ENCODE measurements around the gene ZIC4.
A peak's percentile ranks its signal among the peaks of the same experiment; 100 is the strongest.

ZIC4 gene

GRCh38 chr3:147387291-147387884 is 19.0 kb downstream of the ZIC4 start:
- no peak overlapping the region for H3K27ac ChIP-seq (ENCODE audit: low read depth, low read length)
- H3K27me3 ChIP-seq (ENCODE audit: control insufficient read depth, insufficient read depth, low read length): peaks cover 100% of the 10 kb centered on the region
- peaks cover 71% of the 10 kb centered on the region for H3K4me1 ChIP-seq (ENCODE audit: control insufficient read depth, insufficient read depth, low read length)
- no peaks in the 10 kb centered on the region for H3K9me3 ChIP-seq (ENCODE audit: control insufficient read depth, insufficient read depth, low read length)
- H3K36me3 ChIP-seq (ENCODE audit: control insufficient read depth, insufficient read depth, low read length): no peaks in the 10 kb centered on the region
- no peak overlapping the region for H3K4me3 ChIP-seq (ENCODE audit: low read depth, low read length)
- H3K9ac ChIP-seq (ENCODE audit: low read depth, low read length): no peak overlapping the region

DNA sequence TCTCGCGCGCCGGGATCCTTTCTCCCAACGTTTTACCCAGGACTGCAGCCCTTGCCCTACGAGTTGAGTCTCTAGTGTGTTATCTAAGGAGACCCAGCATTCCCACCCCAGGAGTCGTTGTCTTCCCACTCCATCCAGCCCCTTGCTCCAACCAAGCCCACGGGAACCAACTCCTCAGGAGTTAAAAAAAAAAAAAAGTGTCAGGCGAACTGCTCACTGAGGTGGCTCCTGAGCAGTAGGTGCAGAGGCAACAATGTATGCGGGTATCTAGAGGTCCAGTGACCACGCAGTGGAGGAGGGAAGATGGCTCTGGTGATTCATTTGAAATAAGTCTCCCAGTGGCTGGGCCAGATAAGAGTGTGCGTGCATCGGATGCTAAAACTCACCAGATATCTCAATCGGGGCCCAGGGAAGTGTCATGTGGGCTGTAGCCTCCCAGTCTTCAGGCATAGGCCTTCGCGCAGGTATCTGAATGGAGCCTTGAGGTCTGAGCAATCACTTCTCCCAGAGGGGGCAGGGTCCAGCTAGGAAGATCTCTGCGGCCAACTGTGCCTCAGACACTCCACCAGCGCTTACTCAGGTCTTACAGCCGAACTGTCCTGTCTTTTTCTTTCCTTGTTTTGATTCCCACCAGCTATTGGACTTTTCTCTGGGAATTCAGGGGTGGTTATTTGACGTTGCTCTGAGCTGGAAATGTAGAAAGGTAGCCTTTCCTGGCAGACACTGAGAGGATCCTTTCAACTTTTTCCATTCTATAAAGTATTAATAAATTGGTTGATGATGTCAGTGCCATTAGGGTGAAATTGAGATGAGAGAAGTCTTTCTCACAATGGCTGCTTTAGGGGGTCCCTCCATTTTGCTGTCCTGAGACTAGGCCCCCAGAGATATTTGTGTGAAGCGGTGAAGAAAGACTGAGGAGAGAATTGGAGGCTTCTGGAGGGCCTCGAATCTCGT is 21.0 kb downstream of the ZIC4 start:
- peaks cover 100% of the 10 kb centered on the region for H3K27me3 ChIP-seq (ENCODE audit: control insufficient read depth, insufficient read depth, low read length)
- no peaks in the 10 kb centered on the region for H3K36me3 ChIP-seq (ENCODE audit: control insufficient read depth, insufficient read depth, low read length)
- no peak overlapping the region for H3K27ac ChIP-seq (ENCODE audit: low read depth, low read length)
- no peak overlapping the region for H3K4me3 ChIP-seq (ENCODE audit: low read depth, low read length)
- H3K9me3 ChIP-seq (ENCODE audit: control insufficient read depth, insufficient read depth, low read length): no peaks in the 10 kb centered on the region
- H3K4me1 ChIP-seq (ENCODE audit: control insufficient read depth, insufficient read depth, low read length): peaks cover 80% of the 10 kb centered on the region
- no peak overlapping the region for H3K9ac ChIP-seq (ENCODE audit: low read depth, low read length)

DNA sequence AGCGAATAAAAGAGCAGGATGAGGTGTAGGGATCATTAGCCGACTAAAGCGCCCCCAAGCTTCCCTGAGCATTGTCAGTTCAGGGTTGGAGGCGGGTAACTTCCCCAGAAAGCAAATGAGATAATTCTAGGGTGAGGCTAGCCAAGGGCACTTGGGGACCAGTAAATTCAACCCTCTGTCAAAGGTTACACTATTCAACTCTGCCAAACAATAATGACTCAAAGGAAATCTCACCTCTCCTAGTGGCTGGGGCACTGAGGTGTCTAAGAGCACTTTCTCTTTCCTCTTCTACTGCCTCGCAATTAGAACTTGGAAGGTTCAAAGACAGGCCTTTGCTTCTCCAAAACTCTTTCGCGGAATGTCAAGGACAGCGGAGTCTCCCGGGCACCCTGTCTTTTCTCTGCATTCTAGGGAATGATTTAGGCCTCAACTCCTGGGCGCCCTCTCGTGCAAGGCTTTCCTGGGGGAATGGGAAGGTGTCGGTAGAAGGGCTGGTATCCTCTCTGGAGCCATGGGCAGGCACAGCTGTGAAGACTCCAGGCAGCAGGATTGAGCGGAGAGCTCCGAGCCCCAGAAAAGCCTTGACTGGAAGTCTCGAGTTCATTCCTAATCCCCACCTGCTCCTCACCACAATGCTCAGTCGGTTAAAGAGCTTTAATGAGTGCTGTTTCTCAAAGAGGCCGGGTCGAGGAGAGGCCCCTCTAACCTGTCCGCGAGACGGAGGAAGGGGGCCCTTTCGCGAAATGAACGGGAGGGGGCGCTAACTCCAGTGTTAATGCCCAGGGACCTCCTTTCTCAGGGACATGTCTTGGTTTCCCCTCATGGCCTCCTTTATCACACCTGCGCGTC is 21.9 kb downstream of the ZIC4 start:
- peaks cover 100% of the 10 kb centered on the region for H3K27me3 ChIP-seq (ENCODE audit: control insufficient read depth, insufficient read depth, low read length)

GRCh38 chr3:147383617-147384016 is 22.7 kb downstream of the ZIC4 start:
- no peaks in the 10 kb centered on the region for H3K9me3 ChIP-seq (ENCODE audit: control insufficient read depth, insufficient read depth, low read length)
- H3K36me3 ChIP-seq (ENCODE audit: control insufficient read depth, insufficient read depth, low read length): no peaks in the 10 kb centered on the region
- no peak overlapping the region for H3K27ac ChIP-seq (ENCODE audit: low read depth, low read length)
- H3K9ac ChIP-seq (ENCODE audit: low read depth, low read length): no peak overlapping the region
- peaks cover 100% of the 10 kb centered on the region for H3K27me3 ChIP-seq (ENCODE audit: control insufficient read depth, insufficient read depth, low read length)
- H3K4me3 ChIP-seq (ENCODE audit: low read depth, low read length): no peak overlapping the region
- peaks cover 78% of the 10 kb centered on the region for H3K4me1 ChIP-seq (ENCODE audit: control insufficient read depth, insufficient read depth, low read length)

More for the DNA sequence above, 21.9 kb downstream of the ZIC4 start:
- peak overlapping the region; percentile 42 for H3K4me3 ChIP-seq (ENCODE audit: low read depth, low read length)
- H3K4me1 ChIP-seq (ENCODE audit: control insufficient read depth, insufficient read depth, low read length): peaks cover 79% of the 10 kb centered on the region
- no peaks in the 10 kb centered on the region for H3K9me3 ChIP-seq (ENCODE audit: control insufficient read depth, insufficient read depth, low read length)
- H3K9ac ChIP-seq (ENCODE audit: low read depth, low read length): no peak overlapping the region
- H3K36me3 ChIP-seq (ENCODE audit: control insufficient read depth, insufficient read depth, low read length): no peaks in the 10 kb centered on the region
- no peak overlapping the region for H3K27ac ChIP-seq (ENCODE audit: low read depth, low read length)

- Histone ChIP-seq H3K9ac (ENCODE audit: low read depth, low read length) (no peak overlapping the region), H3K27me3 (ENCODE audit: control insufficient read depth, insufficient read depth, low read length) (peaks cover 97% of the 10 kb centered on the region), H3K27ac (ENCODE audit: low read depth, low read length) (peak overlapping the region; percentile 42), H3K4me1 (ENCODE audit: control insufficient read depth, insufficient read depth, low read length) (peaks cover 77% of the 10 kb centered on the region), H3K4me3 (ENCODE audit: low read depth, low read length) (no peak overlapping the region), H3K36me3 (ENCODE audit: control insufficient read depth, insufficient read depth, low read length) (no peaks in the 10 kb centered on the region), H3K9me3 (ENCODE audit: control insufficient read depth, insufficient read depth, low read length) (no peaks in the 10 kb centered on the region)
These were observed 24.7 kb downstream of the ZIC4 start for GRCh38 chr3:147381596-147381995.

DNA sequence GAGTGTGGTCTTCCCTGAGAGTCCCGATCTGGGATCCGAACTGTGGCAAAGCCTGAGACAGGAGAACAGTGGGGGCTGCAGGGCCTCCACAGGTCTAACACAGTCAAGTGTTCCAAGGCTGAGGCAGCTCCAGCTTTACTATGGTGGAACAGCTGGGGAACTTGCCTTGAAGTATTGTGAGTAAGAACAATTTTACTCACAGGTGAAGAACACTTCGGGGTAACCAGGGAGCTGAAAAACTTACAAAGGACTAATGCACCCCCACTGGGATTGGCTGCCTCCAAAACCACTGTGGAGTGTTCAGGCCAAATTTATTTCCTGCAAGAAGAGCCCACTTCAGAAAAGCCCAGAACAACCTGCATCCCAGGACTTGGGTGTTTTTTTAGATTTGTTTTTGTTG is 25.4 kb downstream of the ZIC4 start:
- Histone ChIP-seq H3K36me3 (ENCODE audit: control insufficient read depth, insufficient read depth, low read length) (no peaks in the 10 kb centered on the region), H3K4me3 (ENCODE audit: low read depth, low read length) (no peak overlapping the region), H3K9me3 (ENCODE audit: control insufficient read depth, insufficient read depth, low read length) (no peaks in the 10 kb centered on the region), H3K4me1 (ENCODE audit: control insufficient read depth, insufficient read depth, low read length) (peaks cover 76% of the 10 kb centered on the region), H3K27ac (ENCODE audit: low read depth, low read length) (no peak overlapping the region), H3K27me3 (ENCODE audit: control insufficient read depth, insufficient read depth, low read length) (peaks cover 97% of the 10 kb centered on the region), H3K9ac (ENCODE audit: low read depth, low read length) (no peak overlapping the region)

- no peaks in the 10 kb centered on the region for H3K36me3 ChIP-seq (ENCODE audit: control insufficient read depth, insufficient read depth, low read length)
- H3K27ac ChIP-seq (ENCODE audit: low read depth, low read length): peak overlapping the region; percentile 15
- no peaks in the 10 kb centered on the region for H3K9me3 ChIP-seq (ENCODE audit: control insufficient read depth, insufficient read depth, low read length)
- no peak overlapping the region for H3K4me3 ChIP-seq (ENCODE audit: low read depth, low read length)
- H3K9ac ChIP-seq (ENCODE audit: low read depth, low read length): no peak overlapping the region
- peaks cover 97% of the 10 kb centered on the region for H3K27me3 ChIP-seq (ENCODE audit: control insufficient read depth, insufficient read depth, low read length)
- H3K4me1 ChIP-seq (ENCODE audit: control insufficient read depth, insufficient read depth, low read length): peaks cover 76% of the 10 kb centered on the region
These were observed 25.9 kb downstream of the ZIC4 start for GRCh38 chr3:147380387-147380951.

DNA sequence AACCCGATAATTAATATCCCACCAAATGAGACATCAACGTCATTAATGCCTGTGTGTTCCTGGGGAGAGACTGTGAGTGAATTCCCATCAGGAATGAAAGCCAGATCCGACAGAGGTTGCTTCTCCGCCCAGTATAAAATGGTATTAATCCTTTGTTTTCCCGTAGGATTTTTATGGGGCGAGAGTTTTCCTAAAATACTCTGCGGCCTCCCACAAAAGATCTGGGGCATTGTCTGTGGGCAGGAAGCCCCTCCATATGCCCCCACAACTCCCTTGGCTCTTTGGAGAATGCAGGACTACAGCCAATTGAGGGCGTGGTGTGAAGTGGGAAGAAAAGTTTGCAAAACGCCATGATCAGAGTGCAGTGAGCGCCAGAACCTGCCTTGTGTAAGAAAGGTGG is 26.7 kb downstream of the ZIC4 start:
- H3K9ac ChIP-seq (ENCODE audit: low read depth, low read length): no peak overlapping the region
- no peaks in the 10 kb centered on the region for H3K9me3 ChIP-seq (ENCODE audit: control insufficient read depth, insufficient read depth, low read length)
- H3K4me3 ChIP-seq (ENCODE audit: low read depth, low read length): no peak overlapping the region
- H3K4me1 ChIP-seq (ENCODE audit: control insufficient read depth, insufficient read depth, low read length): peaks cover 75% of the 10 kb centered on the region
- no peak overlapping the region for H3K27ac ChIP-seq (ENCODE audit: low read depth, low read length)
- H3K36me3 ChIP-seq (ENCODE audit: control insufficient read depth, insufficient read depth, low read length): no peaks in the 10 kb centered on the region
- peaks cover 97% of the 10 kb centered on the region for H3K27me3 ChIP-seq (ENCODE audit: control insufficient read depth, insufficient read depth, low read length)

GRCh38 chr3:147377412-147378367 is 28.7 kb downstream of the ZIC4 start:
- Histone ChIP-seq H3K9me3 (ENCODE audit: control insufficient read depth, insufficient read depth, low read length) (no peaks in the 10 kb centered on the region), H3K4me3 (ENCODE audit: low read depth, low read length) (peak overlapping the region; percentile 57), H3K4me1 (ENCODE audit: control insufficient read depth, insufficient read depth, low read length) (peaks cover 62% of the 10 kb centered on the region), H3K27ac (ENCODE audit: low read depth, low read length) (peak overlapping the region; percentile 88), H3K27me3 (ENCODE audit: control insufficient read depth, insufficient read depth, low read length) (peaks cover 97% of the 10 kb centered on the region), H3K9ac (ENCODE audit: low read depth, low read length) (no peak overlapping the region), H3K36me3 (ENCODE audit: control insufficient read depth, insufficient read depth, low read length) (no peaks in the 10 kb centered on the region)

DNA sequence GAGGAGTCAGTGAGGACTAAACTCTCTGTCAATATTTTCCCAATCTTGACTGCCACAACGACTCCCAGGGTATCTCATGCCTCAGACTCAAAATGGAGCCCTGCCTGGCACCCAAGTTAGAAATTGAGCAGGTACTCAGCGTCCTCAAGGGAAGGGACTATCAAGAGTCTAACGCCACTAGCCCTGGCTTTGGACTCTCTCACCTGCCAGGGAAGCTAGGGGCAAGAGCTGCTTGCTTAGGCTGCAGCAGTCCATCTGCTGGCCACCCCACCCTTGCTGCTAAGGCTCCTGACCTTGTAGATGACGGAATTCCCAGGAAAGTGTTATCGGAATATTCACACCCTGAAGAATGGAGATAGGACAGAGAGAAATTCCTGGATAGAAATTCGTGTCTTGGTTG is 33.0 kb downstream of the ZIC4 start:
- Histone ChIP-seq H3K36me3 (ENCODE audit: control insufficient read depth, insufficient read depth, low read length) (no peaks in the 10 kb centered on the region), H3K9ac (ENCODE audit: low read depth, low read length) (no peak overlapping the region), H3K4me3 (ENCODE audit: low read depth, low read length) (no peak overlapping the region), H3K9me3 (ENCODE audit: control insufficient read depth, insufficient read depth, low read length) (no peaks in the 10 kb centered on the region), H3K27ac (ENCODE audit: low read depth, low read length) (no peak overlapping the region), H3K27me3 (ENCODE audit: control insufficient read depth, insufficient read depth, low read length) (peaks cover 97% of the 10 kb centered on the region), H3K4me1 (ENCODE audit: control insufficient read depth, insufficient read depth, low read length) (peaks cover 62% of the 10 kb centered on the region)
